Astrocyte of the spinal cord (primary cell): ENCODE results near the gene LDHD.
A peak's percentile ranks its signal among the peaks of the same experiment; 100 is the strongest.

ENCODE experiments used
- DNase-seq: peaks from one replicate; pipeline ENCODE4 v3.0.0; 2011; ENCODE audit warnings: low read depth, low spot score
- H3K4me3 ChIP-seq: 2 replicates; pipeline ENCODE4 v1.5.1; 2011; ENCODE audit warnings: low read depth, mild to moderate bottlenecking, low read length, moderate library complexity
- CTCF ChIP-seq: IDR thresholded peaks from 2 replicates; pipeline ENCODE4 v1.5.1; 2012; ENCODE audit warnings: low read depth, mild to moderate bottlenecking, low read length, inconsistent platforms
- in situ Hi-C: cut with HindIII; loops from 2 replicates; pipeline ENCODE4 v1.10.0; 2017; ENCODE audit warnings: low sequenced_read_pairs

LDHD gene

GRCh38 chr16:75088216-75088615, 28.4 kb downstream of the LDHD start:
- TF ChIP-seq CTCF = no peak
- in situ Hi-C loops = no loop called here
- no peak for DNase-seq
- H3K4me3 ChIP-seq = no peak overlapping the region

- no peak overlapping the region for H3K4me3 ChIP-seq
- TF ChIP-seq CTCF = no peak
- in situ Hi-C loops = no loop called here
- peak; percentile 46 for DNase-seq
These were observed 29.1 kb downstream of the LDHD start for GRCh38 chr16:75087375-75087979.

- no peak overlapping the region for H3K4me3 ChIP-seq
- TF ChIP-seq CTCF = no peak
- no peak for DNase-seq
- in situ Hi-C loops = no loop called here
These were observed 29.7 kb downstream of the LDHD start for GRCh38 chr16:75086688-75087374.

GRCh38 chr16:75086281-75086680, 30.3 kb downstream of the LDHD start:
- DNase-seq = no peak
- in situ Hi-C loops = no loop called here
- TF ChIP-seq CTCF = no peak
- H3K4me3 ChIP-seq = no peak overlapping the region

- in situ Hi-C loops = no loop called here
- no peak overlapping the region for H3K4me3 ChIP-seq
- no peak for TF ChIP-seq CTCF
- no peak for DNase-seq
These were observed 31.0 kb downstream of the LDHD start for GRCh38 chr16:75085556-75085955.

GRCh38 chr16:75083813-75084212, 32.8 kb downstream of the LDHD start:
- DNase-seq = no peak
- TF ChIP-seq CTCF = no peak
- in situ Hi-C loops = no loop called here
- H3K4me3 ChIP-seq = no peak overlapping the region
